SK-N-SH (cell line): Measurements from ENCODE around the gene CLPSL2. TPM values are rescaled to one million over a fixed set of nuclear protein-coding genes. Genes with fewer than 3 reads are reported as not detected.
A peak's percentile ranks its signal among the peaks of the same experiment; 100 is the strongest.

Experiments
- CTCF ChIA-PET: fragments of 300-600, 350-600 bp; formaldehyde crosslinking; extraction: SDS; loops from one replicate; lab custom pipeline; 2021; lab: Yijun Ruan, JAX
- POLR2A ChIA-PET: fragments of 350-600 bp; sonication (Branson Sonifier 250); formaldehyde crosslinking; extraction: SDS; loops from one replicate; lab custom pipeline; 2020; ENCODE audit warnings: antibody characterized with exemption, inconsistent platforms; lab: Yijun Ruan, JAX
- DNase-seq: peaks from one replicate; pipeline ENCODE4 v3.0.0; 2012
- H2AFZ ChIP-seq: fragments of 200-600 bp; sonication (generic); 2 replicates; pipeline ENCODE4 v1.8.1; 2016; ENCODE audit warnings: antibody characterized with exemption, mild to moderate bottlenecking, low read depth
- H3F3A ChIP-seq: fragments of 200-600 bp; sonication (generic); replicated peaks from 2 replicates; pipeline ENCODE3; 2016; ENCODE audit warnings: antibody characterized with exemption, mild to moderate bottlenecking; ENCODE audit not compliant: insufficient read depth
- H3K27ac ChIP-seq, 2 experiments: fragments of 200-500 bp in 1 of 2; fragments of 200-600 bp in 1 of 2; sonication (Bioruptor generic) in 1 of 2; sonication (generic), shearing (Covaris generic) in 1 of 2; 2 replicates each; pipeline versions ENCODE4 v1.5.1 to v1.6.1; 2014 to 2016; ENCODE audit warnings: low read depth in 2 of 2, inconsistent platforms in 1 of 2, low read length in 1 of 2, mild to moderate bottlenecking in 1 of 2, mixed read lengths in 1 of 2
- H3K27me3 ChIP-seq: fragments of 200-600 bp; sonication (generic), shearing (Covaris generic); 2 replicates; pipeline ENCODE4 v1.6.1; 2016; ENCODE audit warnings: mixed run types; ENCODE audit not compliant: insufficient read depth
- H3K36me3 ChIP-seq, 2 experiments: fragments of 200-500 bp in 1 of 2; fragments of 200-600 bp in 1 of 2; sonication (Bioruptor generic) in 1 of 2; sonication (generic) in 1 of 2; replicated peaks in 1 of 2; 2 replicates each; pipeline versions ENCODE3 to v1.5.1; 2014 to 2016; ENCODE audit warnings: low read length in 1 of 2, mild to moderate bottlenecking in 1 of 2; ENCODE audit not compliant: insufficient read depth in 2 of 2, control insufficient read depth in 1 of 2
- H3K4me1 ChIP-seq, 2 experiments: fragments of 200-500 bp in 1 of 2; fragments of 200-600 bp in 1 of 2; sonication (Bioruptor generic) in 1 of 2; sonication (generic), shearing (Covaris generic) in 1 of 2; 2 replicates each; pipeline versions ENCODE4 v1.5.1 to v1.6.1; 2014 to 2016; ENCODE audit warnings: low read depth in 1 of 2, low read length in 1 of 2, mixed run types in 1 of 2; ENCODE audit not compliant: insufficient read depth in 2 of 2, control insufficient read depth in 1 of 2
- H3K4me2 ChIP-seq: fragments of 200-600 bp; sonication (generic), shearing (Covaris generic); 2 replicates; pipeline ENCODE4 v1.6.1; 2017; ENCODE audit warnings: mixed run types
- H3K4me3 ChIP-seq, 2 experiments: fragments of 200-500 bp in 1 of 2; fragments of 200-600 bp in 1 of 2; sonication (Bioruptor generic) in 1 of 2; sonication (generic), shearing (Covaris generic) in 1 of 2; 2 replicates each; pipeline versions ENCODE4 v1.5.1 to v1.8.1; 2014 to 2016; ENCODE audit warnings: low read depth in 2 of 2, inconsistent platforms in 1 of 2, low read length in 1 of 2, mild to moderate bottlenecking in 1 of 2, mixed read lengths in 1 of 2, moderate library complexity in 1 of 2
- H3K79me2 ChIP-seq: fragments of 200-600 bp; sonication (generic); 2 replicates; pipeline ENCODE4 v1.8.1; 2017; ENCODE audit warnings: mild to moderate bottlenecking; ENCODE audit not compliant: insufficient read depth
- H3K9ac ChIP-seq: fragments of 200-600 bp; sonication (generic); 2 replicates; pipeline ENCODE4 v1.6.1; 2017; ENCODE audit warnings: mixed run types
- H3K9me2 ChIP-seq: fragments of 200-600 bp; sonication (generic); 2 replicates; pipeline ENCODE4 v1.6.1; 2017; ENCODE audit warnings: mixed run types
- H3K9me3 ChIP-seq: fragments of 200-600 bp; sonication (generic); 2 replicates; pipeline ENCODE4 v1.6.1; 2017; ENCODE audit warnings: mixed run types, mild to moderate bottlenecking, moderate library complexity
- H4K20me1 ChIP-seq: fragments of 200-600 bp; sonication (generic); 2 replicates; pipeline ENCODE4 v1.6.1; 2017; ENCODE audit warnings: mild to moderate bottlenecking, mixed run types; ENCODE audit not compliant: insufficient read depth
- CHD2 ChIP-seq: fragments of 150-350 bp; IDR thresholded peaks from 2 replicates; pipeline ENCODE4 v1.6.1; 2018; ENCODE audit warnings: low read length; ENCODE audit not compliant: partially characterized antibody
- EP300 ChIP-seq, 2 experiments: IDR thresholded peaks; 2 replicates each; pipeline versions ENCODE4 v1.4.0 to v1.6.1; 2012; ENCODE audit warnings: borderline replicate concordance in 1 of 2, low read depth in 1 of 2, low read length in 1 of 2
- FOSL2 ChIP-seq: IDR thresholded peaks from 2 replicates; pipeline ENCODE4 v1.4.0; 2012; ENCODE audit warnings: low read depth, mild to moderate bottlenecking, moderate library complexity, borderline replicate concordance
- GATA2 ChIP-seq: sonication (generic); formaldehyde crosslinking; IDR thresholded peaks from 2 replicates; pipeline ENCODE4 v1.5.0; 2020; ENCODE audit warnings: mild to moderate bottlenecking, missing genetic modification reagents
- IRF3 ChIP-seq: fragments of 150-350 bp; IDR thresholded peaks from 2 replicates; pipeline ENCODE4 v1.6.1; 2016; ENCODE audit warnings: mild to moderate bottlenecking, low read depth, low read length
- JUND ChIP-seq: IDR thresholded peaks from 2 replicates; pipeline ENCODE4 v1.4.0; 2012
- MAX ChIP-seq: IDR thresholded peaks from 2 replicates; pipeline ENCODE4 v1.4.0; 2012; ENCODE audit warnings: low read depth
- NFIC ChIP-seq: IDR thresholded peaks from 2 replicates; pipeline ENCODE4 v1.4.0; 2012; ENCODE audit warnings: borderline replicate concordance
- NRF1 ChIP-seq: IDR thresholded peaks from 2 replicates; pipeline ENCODE4 v1.6.1; 2012; ENCODE audit warnings: low read depth, mild to moderate bottlenecking, low read length
- POLR2AphosphoS5 ChIP-seq: IDR thresholded peaks from 2 replicates; pipeline ENCODE4 v1.6.1; 2012; ENCODE audit warnings: low read depth, low read length
- SIN3A ChIP-seq: IDR thresholded peaks from 2 replicates; pipeline ENCODE4 v1.6.1; 2012; ENCODE audit warnings: low read depth, mild to moderate bottlenecking, low read length, moderate library complexity, borderline replicate concordance
- TCF12 ChIP-seq: IDR thresholded peaks from 2 replicates; pipeline ENCODE4 v1.4.0; 2012
- TEAD4 ChIP-seq: IDR thresholded peaks from 2 replicates; pipeline ENCODE4 v1.4.0; 2012; ENCODE audit warnings: mild to moderate bottlenecking, borderline replicate concordance; ENCODE audit not compliant: insufficient read depth
- YY1 ChIP-seq: IDR thresholded peaks from 2 replicates; pipeline ENCODE4 v1.4.0; 2012; ENCODE audit warnings: low read depth, mild to moderate bottlenecking
- WGBS: methylation state at CpG from one replicate; pipeline ENCODE4 v1.1.6; 2017; ENCODE audit warnings: low lambda C conversion rate; 5-methylcytosine and 5-hydroxymethylcytosine counted together
- polyA plus RNA-seq, 3 experiments: library from polyadenylated mRNA; depleted of rRNA; stranded (reverse); fragments of >200 nt; gene quantifications; 2 replicates each; pipeline ENCODE4 v1.2.3, GENCODE V29; 2012

CLPSL2 gene
- polyA plus RNA-seq, 1 of the 3 experiments (the other 2 are of a cell fraction): not detected

GRCh38 chr6:35782424-35782823 is 6.0 kb downstream of the CLPSL2 start:
- no peaks in the 10 kb centered on the region for H4K20me1 ChIP-seq
- H3K27ac ChIP-seq: no peak overlapping the region
- POLR2A ChIA-PET: no interaction called here
- no peak overlapping the region for H3K4me3 ChIP-seq
- 47% methylated on average over 3 of the region's 3 CpGs for WGBS
- H3K9ac ChIP-seq: no peak overlapping the region
- H3K4me2 ChIP-seq: no peak overlapping the region
- H3K4me1 ChIP-seq: peaks cover 0 to 2% of the 10 kb centered on the region in 2 experiments; a peak in 1 of 4 replicates
- TF ChIP-seq FOSL2 (no peak), TEAD4 (no peak), EP300 (IDR thresholded peaks at IDR 0.05; ENCODE audit: borderline replicate concordance in 1 of 2, low read depth in 1 of 2, low read length in 1 of 2) (no peak), MAX (no peak), YY1 (no peak), NRF1 (no peak), JUND (no peak), POLR2AphosphoS5 (no peak), IRF3 (no peak), GATA2 (CRISPR knock-in tag) (no peak)
- TF ChIP-seq, all 33 proteins: peak for 0
- Histone ChIP-seq H3K27me3 (peaks cover 15% of the 10 kb centered on the region), H3K9me2 (no peaks in the 10 kb centered on the region), H3F3A (no peaks in the 10 kb centered on the region), H3K36me3 (no peaks in the 10 kb centered on the region), H3K79me2 (no peaks in the 10 kb centered on the region), H2AFZ (no peak overlapping the region), H3K9me3 (no peaks in the 10 kb centered on the region)
- DNase-seq: peak; percentile 64
- CTCF ChIA-PET: no interaction called here

- H3K4me2 ChIP-seq: no peak overlapping the region
- H3K9me2 ChIP-seq: no peaks in the 10 kb centered on the region
- no peaks in the 10 kb centered on the region for H3K9me3 ChIP-seq
- no peaks in the 10 kb centered on the region for H3F3A ChIP-seq
- H2AFZ ChIP-seq: no peak overlapping the region
- H3K9ac ChIP-seq: no peak overlapping the region
- no peak overlapping the region for H3K27ac ChIP-seq
- H3K4me1 ChIP-seq: peaks cover 0 to 2% of the 10 kb centered on the region in 2 experiments; a peak in 1 of 4 replicates
- 47% methylated on average over 2 of the region's 2 CpGs for WGBS
- H4K20me1 ChIP-seq: no peaks in the 10 kb centered on the region
- H3K36me3 ChIP-seq: no peaks in the 10 kb centered on the region
- H3K27me3 ChIP-seq: peaks cover 33% of the 10 kb centered on the region
- CTCF ChIA-PET: no interaction called here
- no peak overlapping the region for H3K4me3 ChIP-seq
- POLR2A ChIA-PET: no interaction called here
- no peaks in the 10 kb centered on the region for H3K79me2 ChIP-seq
- no peak for DNase-seq
- no peak for TF ChIP-seq SIN3A
- no peak for TF ChIP-seq TEAD4
- no peak for TF ChIP-seq TCF12
- no peak for TF ChIP-seq GATA2 (CRISPR knock-in tag)
- TF ChIP-seq NFIC: no peak
- no peak for TF ChIP-seq NRF1
- no peak for TF ChIP-seq CHD2
Measured at GRCh38 chr6:35784200-35784599, 7.8 kb downstream of the CLPSL2 start.
